Measurements from ENCODE around the gene TAPT1. TPM values are rescaled to one million over a fixed set of nuclear protein-coding genes. Genes with fewer than 3 reads are reported as not detected.

The TAPT1 gene
- total RNA-seq, 1 donor from 2014 or later = 47.5 TPM

- DNase-seq (ENCODE audit: low spot score) = no peak
Measured at GRCh38 chr4:16139066-16139945, 87.0 kb downstream of the TAPT1 start.

- no peak for DNase-seq (ENCODE audit: low spot score)
Measured at GRCh38 chr4:16136827-16137226, 89.4 kb downstream of the TAPT1 start.

- no peak for DNase-seq (ENCODE audit: low spot score)
Measured at GRCh38 chr4:16136311-16136710, 90.0 kb downstream of the TAPT1 start.

- DNase-seq (ENCODE audit: low spot score) = no peak
Measured at GRCh38 chr4:16133406-16133805, 92.9 kb downstream of the TAPT1 start.

- DNase-seq (ENCODE audit: low spot score) = no peak
Measured at GRCh38 chr4:16131293-16131692, 95.0 kb downstream of the TAPT1 start.

GRCh38 chr4:16129336-16129735, 96.9 kb downstream of the TAPT1 start:
- DNase-seq (ENCODE audit: low spot score) = no peak

GRCh38 chr4:16126714-16127113, 99.6 kb downstream of the TAPT1 start:
- DNase-seq (ENCODE audit: low spot score) = no peak

- DNase-seq (ENCODE audit: low spot score) = no peak
Measured at GRCh38 chr4:16125571-16126445, 100.5 kb downstream of the TAPT1 start.

- DNase-seq (ENCODE audit: low spot score) = no peak
Measured at GRCh38 chr4:16124232-16124631, 102.0 kb downstream of the TAPT1 start.

GRCh38 chr4:16123356-16124084, 102.8 kb downstream of the TAPT1 start:
- no peak for DNase-seq (ENCODE audit: low spot score)

- DNase-seq (ENCODE audit: low spot score) = no peak
Measured at GRCh38 chr4:16122784-16123183, 103.5 kb downstream of the TAPT1 start.

GRCh38 chr4:16122308-16122711, 104.0 kb downstream of the TAPT1 start:
- DNase-seq (ENCODE audit: low spot score) = no peak

GRCh38 chr4:16120720-16121119, 105.6 kb downstream of the TAPT1 start:
- no peak for DNase-seq (ENCODE audit: low spot score)

- no peak for DNase-seq (ENCODE audit: low spot score)
Measured at GRCh38 chr4:16119981-16120380, 106.3 kb downstream of the TAPT1 start.

GRCh38 chr4:16118090-16118489, 108.2 kb downstream of the TAPT1 start:
- no peak for DNase-seq (ENCODE audit: low spot score)

- DNase-seq (ENCODE audit: low spot score) = no peak
Measured at GRCh38 chr4:16117164-16117563, 109.1 kb downstream of the TAPT1 start.

GRCh38 chr4:16116493-16116990, 109.7 kb downstream of the TAPT1 start:
- no peak for DNase-seq (ENCODE audit: low spot score)

- DNase-seq (ENCODE audit: low spot score) = no peak
Measured at GRCh38 chr4:16116019-16116418, 110.3 kb downstream of the TAPT1 start.

- DNase-seq (ENCODE audit: low spot score) = no peak
Measured at GRCh38 chr4:16114546-16114945, 111.7 kb downstream of the TAPT1 start.

- no peak for DNase-seq (ENCODE audit: low spot score)
Measured at GRCh38 chr4:16113741-16114140, 112.5 kb downstream of the TAPT1 start.

GRCh38 chr4:16111533-16111932, 114.7 kb downstream of the TAPT1 start:
- DNase-seq (ENCODE audit: low spot score) = no peak

Data from ureter (tissue), 1 donor.